Measurements from ENCODE around the gene EGLN1. TPM values are rescaled to one million over a fixed set of nuclear protein-coding genes. Genes with fewer than 3 reads are reported as not detected.

EGLN1 gene
- total RNA-seq, 4 donors from 2014 or later, result 43.9 to 79.9 (median 58.7) TPM

- no peak overlapping the region for H3K4me3 ChIP-seq
- WGBS, result 90% methylated on average over 3 of the region's 3 CpGs
- H3K27ac ChIP-seq (replicated peaks in 1 of 4), result no peak overlapping the region
- H3K4me1 ChIP-seq, result peaks cover 5 to 24% (median 8%) of the 10 kb centered on the region in 4 donors
- TF ChIP-seq CTCF (IDR thresholded peaks at IDR 0.05) (no peak), EP300 (IDR thresholded peaks at IDR 0.05) (no peak), POLR2AphosphoS5 (IDR thresholded peaks at IDR 0.05) (no peak), POLR2A (IDR thresholded peaks at IDR 0.05; ENCODE audit: low read depth) (no peak)
- intact Hi-C loops (cut with DNase I), result loop anchor here (5.0 kb wide), 1 partner anchor 174 kb away; no protein-coding TSS in a partner anchor
- H3K27me3 ChIP-seq, result no peaks in the 10 kb centered on the region
- DNase-seq (ENCODE audit: extremely low spot score), result no peak
- H3K9me3 ChIP-seq, result no peaks in the 10 kb centered on the region
- no peaks in the 10 kb centered on the region for H3K36me3 ChIP-seq
These were observed 6.3 kb upstream of the EGLN1 start for GRCh38 chr1:231428377-231428776.

DNA sequence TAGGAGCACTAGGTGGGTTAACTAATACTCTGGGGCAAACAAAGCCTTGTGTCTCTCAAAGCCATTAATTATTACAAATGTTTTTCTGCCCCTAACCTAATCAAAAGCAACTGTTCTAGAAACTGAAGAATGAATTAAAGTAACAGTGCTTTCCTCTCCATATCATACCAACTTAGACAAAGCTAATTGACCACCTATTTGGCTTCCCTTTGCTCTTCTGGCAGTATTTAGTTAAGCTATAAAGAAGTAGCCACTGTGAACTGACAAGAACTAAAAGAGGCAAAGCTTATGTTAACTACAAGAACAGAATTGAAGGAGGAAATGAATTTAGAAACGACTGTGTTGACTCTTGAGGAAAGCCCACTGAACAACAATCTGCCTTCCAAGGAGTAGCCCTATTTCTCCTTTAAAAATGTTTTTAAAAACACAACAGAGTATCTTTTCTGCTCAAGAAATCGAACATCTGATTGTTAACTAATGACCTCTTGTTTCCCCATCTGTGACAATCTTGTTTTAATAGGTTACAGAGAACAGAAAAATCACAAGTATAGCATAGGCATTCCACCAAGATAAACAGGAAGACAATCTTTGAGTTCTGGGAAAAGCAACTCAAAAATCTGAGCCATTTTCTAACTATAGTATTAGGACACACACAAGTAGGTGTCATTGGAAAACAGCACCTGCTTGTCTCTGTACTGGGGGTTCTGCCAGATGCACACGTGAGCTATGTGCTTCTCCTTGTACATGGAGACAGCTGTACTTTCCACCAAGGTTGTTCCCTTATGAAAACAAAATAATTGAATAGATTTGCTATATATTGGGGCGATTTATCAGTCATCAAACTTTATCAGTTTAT, 3.1 kb upstream of the EGLN1 start:
- no peaks in the 10 kb centered on the region for H3K36me3 ChIP-seq
- DNase-seq (ENCODE audit: extremely low spot score), result no peak
- no peak overlapping the region for H3K4me3 ChIP-seq
- 57% methylated on average over 4 of the region's 4 CpGs for WGBS
- TF ChIP-seq POLR2AphosphoS5 (IDR thresholded peaks at IDR 0.05) (peak in 1 of 2 donors; percentile 38), CTCF (IDR thresholded peaks at IDR 0.05) (no peak)
- no peaks in the 10 kb centered on the region for H3K9me3 ChIP-seq
- H3K27ac ChIP-seq (replicated peaks in 1 of 4), result peak overlapping the region; percentile 14 to 36 (median 24)
- intact Hi-C loops (cut with DNase I), result loop anchor here (5.0 kb wide), 3 partner anchors 68 to 177 kb away; partner anchors contain the start of gene TSNAX
- H3K27me3 ChIP-seq, result no peaks in the 10 kb centered on the region
- H3K4me1 ChIP-seq, result peaks cover 12 to 27% (median 15%) of the 10 kb centered on the region in 4 donors

- peaks cover 27 to 32% (median 28%) of the 10 kb centered on the region in 4 donors for H3K4me1 ChIP-seq
- TF ChIP-seq POLR2AphosphoS5 (IDR thresholded peaks at IDR 0.05) (no peak), EP300 (IDR thresholded peaks at IDR 0.05) (no peak), POLR2A (IDR thresholded peaks at IDR 0.05; ENCODE audit: low read depth) (no peak), CTCF (IDR thresholded peaks at IDR 0.05) (no peak)
- H3K27ac ChIP-seq (replicated peaks in 1 of 4), result peak overlapping the region; percentile 98 to 99 (median 99)
- WGBS, result 78% methylated on average over 1 of the region's 1 CpG
- no peaks in the 10 kb centered on the region for H3K36me3 ChIP-seq
- intact Hi-C loops (cut with DNase I), result loop anchor here (5.0 kb wide), 2 partner anchors 66 to 104 kb away; partner anchors contain the start of gene TSNAX
- H3K9me3 ChIP-seq, result no peaks in the 10 kb centered on the region
- no peak for DNase-seq (ENCODE audit: extremely low spot score)
- H3K4me3 ChIP-seq, result peak overlapping the region in 1 of 4 donors; percentile 92
- no peaks in the 10 kb centered on the region for H3K27me3 ChIP-seq
These were observed 1.6 kb upstream of the EGLN1 start for GRCh38 chr1:231423648-231424047.

GRCh38 chr1:231422798-231423309, 767 bp upstream of the EGLN1 start:
- no peaks in the 10 kb centered on the region for H3K27me3 ChIP-seq
- no peak for DNase-seq (ENCODE audit: extremely low spot score)
- intact Hi-C loops (cut with DNase I), result loop anchor here (5.0 kb wide), 2 partner anchors 66 to 104 kb away; partner anchors contain the start of gene TSNAX
- H3K27ac ChIP-seq (replicated peaks in 1 of 4), result peak overlapping the region; percentile 98 to 99 (median 99)
- H3K4me3 ChIP-seq, result peak overlapping the region; percentile 91 to 94 (median 92)
- peaks cover 35 to 40% (median 36%) of the 10 kb centered on the region in 4 donors for H3K4me1 ChIP-seq
- TF ChIP-seq POLR2A (IDR thresholded peaks at IDR 0.05; ENCODE audit: low read depth) (no peak), EP300 (IDR thresholded peaks at IDR 0.05) (no peak)
- WGBS, result 32% methylated on average over 8 of the region's 8 CpGs
- H3K36me3 ChIP-seq, result no peaks in the 10 kb centered on the region
- no peaks in the 10 kb centered on the region for H3K9me3 ChIP-seq

DNA sequence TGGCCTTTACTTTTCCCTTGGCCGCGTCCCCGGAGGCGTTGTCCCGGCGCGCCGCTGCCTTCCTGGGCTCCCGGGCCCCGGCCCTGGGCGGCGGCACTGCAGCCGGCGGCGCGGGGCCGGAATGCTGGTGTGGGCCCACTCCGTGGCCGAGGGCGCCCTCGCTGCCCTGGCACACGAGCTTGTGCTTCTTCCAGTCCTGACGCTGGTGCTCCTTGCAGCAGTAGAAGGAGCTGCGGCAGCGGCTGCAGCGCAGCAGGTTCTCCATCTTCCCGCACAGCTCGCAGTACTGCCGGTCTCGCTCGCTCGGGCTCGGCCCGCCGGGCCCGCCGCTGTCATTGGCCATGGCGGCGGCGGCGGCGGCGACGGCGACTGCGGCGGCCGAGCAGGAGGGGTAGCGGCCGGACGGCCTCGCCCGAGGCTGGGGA, 529 bp downstream of the EGLN1 start:
- WGBS, result no CpG with 5 or more reads among the region's 53 CpGs
- Histone ChIP-seq H3K36me3 (no peaks in the 10 kb centered on the region), H3K27me3 (no peaks in the 10 kb centered on the region), H3K9me3 (no peaks in the 10 kb centered on the region), H3K27ac (replicated peaks in 1 of 4) (peak overlapping the region; percentile 98 to 99 (median 99)), H3K4me3 (peak overlapping the region; percentile 91 to 94 (median 92)), H3K4me1 (peaks cover 43 to 53% (median 48%) of the 10 kb centered on the region in 4 donors)
- no peak for DNase-seq (ENCODE audit: extremely low spot score)
- TF ChIP-seq CTCF (IDR thresholded peaks at IDR 0.05), result no peak
- TF ChIP-seq POLR2A (IDR thresholded peaks at IDR 0.05; ENCODE audit: low read depth), result no peak
- no peak for TF ChIP-seq POLR2AphosphoS5 (IDR thresholded peaks at IDR 0.05)
- TF ChIP-seq EP300 (IDR thresholded peaks at IDR 0.05), result no peak
- intact Hi-C loops (cut with DNase I), result loop anchor here (5.0 kb wide), 2 partner anchors 64 to 106 kb away; partner anchors contain the start of gene TSNAX

Data from esophagus muscularis mucosa (tissue), 4 donors.